Parathyroid adenoma (tissue), 2 donors: ENCODE measurements around the gene ROR2.

Experiments used
- H2AFZ ChIP-seq: fragments of 300-600 bp; sonication (generic); one replicate; pipeline ENCODE4 v1.7.0; 2017; ENCODE audit warnings: antibody characterized with exemption, mild to moderate bottlenecking
- H3K27ac ChIP-seq: fragments of 300-600 bp; sonication (generic); one replicate; pipeline ENCODE4 v1.7.0; 2017
- H3K27me3 ChIP-seq: fragments of 300-600 bp; sonication (generic); one replicate; pipeline ENCODE4 v1.7.0; 2017; ENCODE audit warnings: low read length; ENCODE audit not compliant: control insufficient read depth, insufficient read depth
- H3K36me3 ChIP-seq: fragments of 300-600 bp; sonication (generic); one replicate; pipeline ENCODE4 v1.7.0; 2017; ENCODE audit warnings: low read length; ENCODE audit not compliant: control insufficient read depth, insufficient read depth
- H3K4me1 ChIP-seq: fragments of 300-600 bp; sonication (generic); one replicate; pipeline ENCODE4 v1.7.0; 2017; ENCODE audit warnings: control low read depth
- H3K4me2 ChIP-seq: fragments of 300-600 bp; sonication (generic); one replicate; pipeline ENCODE4 v1.7.0; 2017; ENCODE audit warnings: low read length
- H3K4me3 ChIP-seq: fragments of 300-600 bp; sonication (generic); one replicate; pipeline ENCODE4 v1.7.0; 2017; ENCODE audit warnings: low read depth, low read length
- H3K79me2 ChIP-seq: fragments of 300-600 bp; sonication (generic); one replicate; pipeline ENCODE4 v1.7.0; 2017; ENCODE audit warnings: control low read depth
- H3K9ac ChIP-seq: fragments of 300-600 bp; sonication (generic); one replicate; pipeline ENCODE4 v1.7.0; 2017; ENCODE audit warnings: mild to moderate bottlenecking
- H3K9me3 ChIP-seq: fragments of 300-600 bp; sonication (generic); one replicate; pipeline ENCODE4 v1.7.0; 2017; ENCODE audit warnings: low read length; ENCODE audit not compliant: control insufficient read depth
- CTCF ChIP-seq: fragments of 300-600 bp; sonication (generic); IDR thresholded peaks from one replicate; pipeline ENCODE4 v1.7.0; 2017; ENCODE audit warnings: antibody characterized with exemption, mild to moderate bottlenecking
- donor health status: primary hyperparathyroidism.

ROR2 gene

GRCh38 chr9:91768507-91768906, 181.5 kb downstream of the ROR2 start:
- Histone ChIP-seq H3K9ac (no peak overlapping the region), H3K4me2 (no peak overlapping the region), H3K27me3 (no peaks in the 10 kb centered on the region), H3K4me1 (peaks cover 4% of the 10 kb centered on the region), H3K27ac (no peak overlapping the region), H3K9me3 (no peaks in the 10 kb centered on the region), H2AFZ (no peak overlapping the region), H3K36me3 (no peaks in the 10 kb centered on the region), H3K79me2 (peaks cover 5% of the 10 kb centered on the region), H3K4me3 (no peak overlapping the region)
- no peak for TF ChIP-seq CTCF

- no peak for TF ChIP-seq CTCF
- H2AFZ ChIP-seq = no peak overlapping the region
- no peaks in the 10 kb centered on the region for H3K9me3 ChIP-seq
- H3K27me3 ChIP-seq = no peaks in the 10 kb centered on the region
- no peak overlapping the region for H3K27ac ChIP-seq
- H3K4me2 ChIP-seq = no peak overlapping the region
- peaks cover 5% of the 10 kb centered on the region for H3K79me2 ChIP-seq
- peaks cover 4% of the 10 kb centered on the region for H3K4me1 ChIP-seq
- H3K36me3 ChIP-seq = no peaks in the 10 kb centered on the region
- H3K9ac ChIP-seq = no peak overlapping the region
- no peak overlapping the region for H3K4me3 ChIP-seq
Observed at GRCh38 chr9:91766315-91767069, 183.5 kb downstream of the ROR2 start.

- Histone ChIP-seq H3K36me3 (no peaks in the 10 kb centered on the region), H3K27ac (no peak overlapping the region), H3K9me3 (no peaks in the 10 kb centered on the region), H3K27me3 (no peaks in the 10 kb centered on the region), H3K9ac (no peak overlapping the region), H3K4me3 (no peak overlapping the region), H3K4me2 (no peak overlapping the region), H3K4me1 (no peaks in the 10 kb centered on the region), H3K79me2 (peaks cover 5% of the 10 kb centered on the region), H2AFZ (no peak overlapping the region)
- TF ChIP-seq CTCF = no peak
Observed at GRCh38 chr9:91765296-91765695, 184.7 kb downstream of the ROR2 start.

- no peak overlapping the region for H3K4me2 ChIP-seq
Observed at GRCh38 chr9:91764661-91765060, 185.4 kb downstream of the ROR2 start.

More at GRCh38 chr9:91764661-91765060, 185.4 kb downstream of the ROR2 start:
- Histone ChIP-seq H3K4me1 (no peaks in the 10 kb centered on the region), H3K27me3 (no peaks in the 10 kb centered on the region), H3K9ac (no peak overlapping the region), H3K79me2 (peaks cover 5% of the 10 kb centered on the region), H3K27ac (no peak overlapping the region), H3K36me3 (no peaks in the 10 kb centered on the region), H3K4me3 (no peak overlapping the region), H3K9me3 (no peaks in the 10 kb centered on the region), H2AFZ (no peak overlapping the region)
- TF ChIP-seq CTCF = no peak
